ENCODE measurements around the gene NBPF8. TPM values are rescaled to one million over a fixed set of nuclear protein-coding genes. Genes with fewer than 3 reads are reported as not detected.
"Not testable (repeated sequence)": the region's sequence is repeated elsewhere in the genome, so short reads cannot be mapped to it uniquely, and the experiment has no call there.

NBPF8 gene
- total RNA-seq = 10 to 100 TPM; 31.7 to 32.7 TPM

- POLR2A ChIA-PET, H3K4me1 Mint-ChIP-seq, H3K9me3 Mint-ChIP-seq, H3K36me3 Mint-ChIP-seq, H3K27me3 Mint-ChIP-seq: not testable (repeated sequence)
- peak; percentile 79 for DNase-seq
- peak; percentile 97 for ATAC-seq (ENCODE audit: low read depth)
- H3K27ac Mint-ChIP-seq = peak within 1 kb of the TSS; percentile 80
- H3K4me3 Mint-ChIP-seq = peak within 1 kb of the TSS; percentile 90
Observed at GRCh38 chr1:120414911-120415480, at the start of gene NBPF8. TSS of gene NBPF8 (plus strand) at chr1:120415035. CDS start at chr1:120436523, 21,488 bp downstream.

GRCh38 chr1:120367709-120368108 lies 47.1 kb upstream of the NBPF8 start:
- H3K4me1 Mint-ChIP-seq; POLR2A ChIA-PET; H3K36me3 Mint-ChIP-seq; H3K27me3 Mint-ChIP-seq; H3K9me3 Mint-ChIP-seq; DNase-seq; ATAC-seq (ENCODE audit: low read depth); H3K27ac Mint-ChIP-seq; H3K4me3 Mint-ChIP-seq: not testable (repeated sequence)

DNA sequence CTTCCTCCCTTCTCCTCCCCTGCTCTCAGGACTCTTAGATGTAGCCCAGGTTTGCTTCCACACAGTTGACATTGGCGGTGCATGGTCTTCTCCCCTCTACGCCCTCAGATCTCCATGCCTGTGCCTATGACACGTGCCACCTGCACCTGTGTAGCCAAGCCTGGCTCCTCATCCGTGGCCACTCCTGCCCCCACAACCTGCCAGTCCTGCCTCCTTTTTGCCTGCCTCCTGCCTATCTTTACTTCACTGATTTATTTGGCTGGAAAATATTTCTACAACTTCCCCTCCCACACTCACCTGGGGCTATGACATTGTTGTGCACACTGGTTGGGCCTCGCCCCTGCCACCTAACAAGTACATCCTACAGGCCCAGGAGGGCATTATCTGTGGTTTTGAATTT lies 28.2 kb upstream of the NBPF8 start:
- H3K27ac Mint-ChIP-seq; H3K36me3 Mint-ChIP-seq; DNase-seq; H3K9me3 Mint-ChIP-seq; POLR2A ChIA-PET; H3K27me3 Mint-ChIP-seq; ATAC-seq (ENCODE audit: low read depth); H3K4me1 Mint-ChIP-seq; H3K4me3 Mint-ChIP-seq: not testable (repeated sequence)

DNA sequence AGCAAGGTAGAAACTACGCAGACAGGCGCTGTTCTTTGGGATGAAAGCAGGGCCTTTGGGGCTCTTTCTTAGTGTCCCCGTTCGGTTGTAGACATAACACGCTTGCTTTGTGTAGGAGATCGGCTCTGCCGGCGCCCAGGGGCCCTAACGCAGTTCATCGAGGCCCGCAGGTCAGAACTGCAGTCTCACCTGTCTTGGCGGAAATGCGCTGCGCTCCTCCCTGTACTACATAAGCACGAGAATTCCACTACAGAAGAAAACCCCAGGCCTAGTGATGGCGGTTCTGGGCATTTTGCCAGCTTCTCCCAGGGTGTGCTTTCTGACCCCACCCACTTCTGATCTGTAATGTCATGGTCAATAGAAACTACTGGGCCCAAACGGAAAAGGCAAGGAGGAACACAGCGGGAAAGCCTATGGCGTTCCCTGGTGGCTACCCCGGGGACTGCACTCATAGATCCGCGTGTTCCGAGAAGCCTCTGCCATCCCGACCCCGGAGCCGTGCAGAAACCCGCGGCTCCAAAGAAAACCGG lies 26.2 kb upstream of the NBPF8 start:
- H3K27me3 Mint-ChIP-seq; H3K36me3 Mint-ChIP-seq; POLR2A ChIA-PET; H3K4me1 Mint-ChIP-seq; H3K4me3 Mint-ChIP-seq; H3K27ac Mint-ChIP-seq; H3K9me3 Mint-ChIP-seq; ATAC-seq (ENCODE audit: low read depth): not testable (repeated sequence)
- DNase-seq = peak; percentile 30

DNA sequence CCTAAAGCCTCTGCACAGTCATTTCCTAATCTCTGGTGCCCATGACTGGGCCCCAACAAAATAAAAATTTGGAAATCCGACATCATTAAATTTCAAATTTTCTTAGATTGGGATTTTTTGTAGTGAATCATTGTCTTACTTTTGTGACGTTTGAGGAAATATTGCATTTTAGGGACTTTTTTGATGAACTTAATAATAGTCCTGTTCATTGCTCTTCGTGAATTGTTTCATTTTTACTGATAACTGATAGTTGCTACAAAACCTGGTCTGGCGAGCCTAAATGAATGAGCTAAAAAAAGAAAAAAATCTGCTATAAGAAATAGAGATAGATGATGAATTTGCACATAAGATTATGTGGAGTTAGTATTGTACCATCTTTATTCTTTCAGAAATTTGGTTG lies 23.5 kb upstream of the NBPF8 start:
- H3K4me3 Mint-ChIP-seq; DNase-seq; H3K4me1 Mint-ChIP-seq; ATAC-seq (ENCODE audit: low read depth); H3K27me3 Mint-ChIP-seq; H3K9me3 Mint-ChIP-seq; H3K27ac Mint-ChIP-seq; H3K36me3 Mint-ChIP-seq; POLR2A ChIA-PET: not testable (repeated sequence)

DNA sequence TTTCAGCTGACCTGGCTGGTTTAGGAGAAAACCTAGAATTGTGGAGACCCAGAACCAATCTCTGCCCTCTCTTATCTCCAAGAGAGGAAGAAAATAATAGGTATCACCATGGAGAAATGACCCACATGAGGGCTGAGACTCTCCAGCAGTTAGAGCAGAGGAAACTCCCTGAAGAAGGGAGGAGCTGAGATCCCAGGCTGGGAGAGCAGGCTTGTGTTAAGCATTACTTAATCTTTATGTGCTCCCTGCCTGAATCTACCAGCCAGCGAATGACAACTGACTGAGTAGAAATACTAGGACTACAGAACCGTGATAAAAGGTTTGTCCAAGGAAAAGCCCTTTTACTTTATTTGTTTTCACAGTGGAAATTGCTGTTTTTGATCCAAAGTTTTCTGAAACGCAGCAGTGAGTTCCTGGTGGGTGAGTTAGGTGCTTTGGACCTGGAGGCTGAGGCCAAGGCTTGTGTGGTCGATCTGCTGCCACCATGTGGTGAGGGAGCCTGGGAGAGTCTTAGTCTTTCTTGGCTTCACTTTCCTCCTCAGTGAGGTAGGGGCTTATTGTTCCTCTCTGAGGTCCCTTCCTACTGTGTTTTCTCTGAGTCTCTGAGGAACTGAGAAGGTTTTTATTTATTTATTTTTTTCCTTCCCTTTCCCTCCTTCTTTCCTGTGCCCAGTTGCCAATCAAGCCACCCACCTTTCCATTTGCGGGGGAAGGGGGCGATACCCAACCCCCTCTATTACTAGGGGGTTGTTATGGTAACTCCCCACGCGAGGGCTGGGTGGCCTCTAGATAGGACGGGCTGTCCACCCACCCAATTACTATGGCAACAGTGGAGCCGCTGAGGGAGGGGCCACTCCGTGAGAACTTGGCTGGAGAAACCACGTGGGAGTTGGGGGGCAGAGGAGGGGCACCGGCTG lies 21.3 kb upstream of the NBPF8 start:
- H3K4me1 Mint-ChIP-seq; POLR2A ChIA-PET; DNase-seq; H3K27ac Mint-ChIP-seq; H3K9me3 Mint-ChIP-seq; H3K27me3 Mint-ChIP-seq; ATAC-seq (ENCODE audit: low read depth); H3K36me3 Mint-ChIP-seq; H3K4me3 Mint-ChIP-seq: not testable (repeated sequence)

- H3K36me3 Mint-ChIP-seq; H3K27me3 Mint-ChIP-seq; POLR2A ChIA-PET; H3K4me1 Mint-ChIP-seq; H3K9me3 Mint-ChIP-seq; DNase-seq; ATAC-seq (ENCODE audit: low read depth); H3K4me3 Mint-ChIP-seq; H3K27ac Mint-ChIP-seq: not testable (repeated sequence)
Observed at GRCh38 chr1:120405348-120405747, 9.5 kb upstream of the NBPF8 start.

DNA sequence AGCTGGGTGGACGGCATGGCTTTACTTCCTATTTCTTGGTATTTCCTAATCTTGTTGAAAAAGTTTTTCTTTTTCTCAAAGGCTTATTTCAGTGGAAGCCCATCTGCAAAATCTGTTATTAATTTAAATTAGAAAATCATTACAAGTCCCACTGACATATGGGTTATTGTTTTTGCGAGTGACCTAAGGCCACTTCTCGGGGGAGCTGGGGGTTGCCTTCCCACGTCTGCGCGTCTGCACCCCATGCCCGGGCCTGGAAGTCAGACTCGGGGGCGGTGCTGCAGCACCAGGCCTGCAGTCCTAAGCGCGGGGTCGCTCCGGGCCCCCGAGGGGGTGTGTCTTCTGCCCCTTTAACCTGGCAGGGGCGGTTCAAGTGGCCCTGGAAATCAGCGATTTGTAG lies 384 bp upstream of the NBPF8 start:
- H3K4me1 Mint-ChIP-seq, H3K9me3 Mint-ChIP-seq, H3K27me3 Mint-ChIP-seq, DNase-seq, H3K4me3 Mint-ChIP-seq, H3K36me3 Mint-ChIP-seq, POLR2A ChIA-PET, H3K27ac Mint-ChIP-seq: not testable (repeated sequence)
- ATAC-seq (ENCODE audit: low read depth) = peak; percentile 7

- H3K27me3 Mint-ChIP-seq, H3K4me1 Mint-ChIP-seq, H3K9me3 Mint-ChIP-seq, H3K36me3 Mint-ChIP-seq, POLR2A ChIA-PET: not testable (repeated sequence)
- peak; percentile 43 for ATAC-seq (ENCODE audit: low read depth)
- peak; percentile 62 for DNase-seq
- Mint-ChIP-seq H3K27ac (peak overlapping the region; percentile 80), H3K4me3 (peak overlapping the region; percentile 90)
Observed at GRCh38 chr1:120415492-120415961, 692 bp downstream of the NBPF8 start.

GRCh38 chr1:120425063-120425462 lies 10.2 kb downstream of the NBPF8 start:
- H3K4me1 Mint-ChIP-seq; H3K27ac Mint-ChIP-seq; H3K27me3 Mint-ChIP-seq; H3K36me3 Mint-ChIP-seq; H3K9me3 Mint-ChIP-seq; DNase-seq; ATAC-seq (ENCODE audit: low read depth); H3K4me3 Mint-ChIP-seq; POLR2A ChIA-PET: not testable (repeated sequence)

- H3K4me1 Mint-ChIP-seq; H3K4me3 Mint-ChIP-seq; H3K36me3 Mint-ChIP-seq; H3K27ac Mint-ChIP-seq; ATAC-seq (ENCODE audit: low read depth); H3K27me3 Mint-ChIP-seq; POLR2A ChIA-PET; H3K9me3 Mint-ChIP-seq; DNase-seq: not testable (repeated sequence)
Observed at GRCh38 chr1:120431626-120432025, 16.8 kb downstream of the NBPF8 start.

- H3K4me3 Mint-ChIP-seq; ATAC-seq (ENCODE audit: low read depth); H3K4me1 Mint-ChIP-seq; H3K36me3 Mint-ChIP-seq; H3K27me3 Mint-ChIP-seq; DNase-seq; POLR2A ChIA-PET; H3K27ac Mint-ChIP-seq; H3K9me3 Mint-ChIP-seq: not testable (repeated sequence)
Observed at GRCh38 chr1:120433831-120434230, 19.0 kb downstream of the NBPF8 start.

DNA sequence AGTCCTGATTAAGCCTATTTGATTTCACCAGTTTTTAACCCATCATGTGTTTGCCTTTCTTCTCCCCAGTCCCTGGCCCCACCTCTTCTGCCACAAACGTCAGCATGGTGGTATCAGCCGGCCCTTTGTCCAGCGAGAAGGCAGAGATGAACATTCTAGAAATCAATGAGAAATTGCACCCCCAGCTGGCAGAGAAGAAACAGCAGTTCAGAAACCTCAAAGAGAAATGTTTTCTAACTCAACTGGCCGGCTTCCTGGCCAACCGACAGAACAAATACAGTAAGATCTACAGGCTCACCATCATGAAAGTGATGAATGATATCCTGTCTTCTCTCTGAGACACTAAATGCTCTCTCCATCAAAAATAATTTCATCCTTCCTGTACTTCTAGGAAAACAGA lies 34.3 kb downstream of the NBPF8 start:
- H3K36me3 Mint-ChIP-seq; ATAC-seq (ENCODE audit: low read depth); H3K27ac Mint-ChIP-seq; POLR2A ChIA-PET; H3K9me3 Mint-ChIP-seq; H3K4me3 Mint-ChIP-seq; DNase-seq; H3K27me3 Mint-ChIP-seq; H3K4me1 Mint-ChIP-seq: not testable (repeated sequence)

All from activated naive CD8-positive, alpha-beta T cell treated with anti-CD3 and anti-CD28 coated beads, Interleukin-2, amount 10 ng/mL, durations not matched to agents 7 days and 5 days (primary cell).